ENCODE data around the gene EGLN3.

Gene EGLN3

DNA sequence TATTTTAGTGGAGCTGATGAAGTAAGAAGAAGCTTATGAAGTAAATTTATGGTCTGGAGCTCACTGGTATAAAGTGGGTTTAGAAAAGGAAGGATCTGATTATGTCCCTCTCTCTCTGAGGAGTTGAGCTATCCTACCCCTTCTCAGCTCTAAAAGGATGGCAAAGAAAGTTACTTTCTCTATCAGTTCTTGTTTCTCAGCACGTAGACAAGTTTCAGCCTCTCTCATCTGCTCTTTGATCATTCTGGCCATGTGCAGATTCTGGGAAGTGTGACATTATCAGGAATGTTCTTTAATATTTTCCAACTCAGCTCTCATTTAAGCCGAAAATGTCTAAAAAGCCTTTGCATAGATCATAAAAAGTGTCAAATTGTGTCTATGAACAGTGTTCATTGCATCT is 5.8 kb upstream of the EGLN3 start:
- H3K4me3 ChIP-seq (ENCODE audit: low read depth, low read length), result no peak overlapping the region
- TF ChIP-seq, protein P1, sequence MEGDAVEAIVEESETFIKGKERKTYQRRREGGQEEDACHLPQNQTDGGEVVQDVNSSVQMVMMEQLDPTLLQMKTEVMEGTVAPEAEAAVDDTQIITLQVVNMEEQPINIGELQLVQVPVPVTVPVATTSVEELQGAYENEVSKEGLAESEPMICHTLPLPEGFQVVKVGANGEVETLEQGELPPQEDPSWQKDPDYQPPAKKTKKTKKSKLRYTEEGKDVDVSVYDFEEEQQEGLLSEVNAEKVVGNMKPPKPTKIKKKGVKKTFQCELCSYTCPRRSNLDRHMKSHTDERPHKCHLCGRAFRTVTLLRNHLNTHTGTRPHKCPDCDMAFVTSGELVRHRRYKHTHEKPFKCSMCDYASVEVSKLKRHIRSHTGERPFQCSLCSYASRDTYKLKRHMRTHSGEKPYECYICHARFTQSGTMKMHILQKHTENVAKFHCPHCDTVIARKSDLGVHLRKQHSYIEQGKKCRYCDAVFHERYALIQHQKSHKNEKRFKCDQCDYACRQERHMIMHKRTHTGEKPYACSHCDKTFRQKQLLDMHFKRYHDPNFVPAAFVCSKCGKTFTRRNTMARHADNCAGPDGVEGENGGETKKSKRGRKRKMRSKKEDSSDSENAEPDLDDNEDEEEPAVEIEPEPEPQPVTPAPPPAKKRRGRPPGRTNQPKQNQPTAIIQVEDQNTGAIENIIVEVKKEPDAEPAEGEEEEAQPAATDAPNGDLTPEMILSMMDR (IDR thresholded peaks at IDR 0.05; ENCODE audit: borderline replicate concordance, insufficient read depth, low read depth, low read length), result no peak

DNA sequence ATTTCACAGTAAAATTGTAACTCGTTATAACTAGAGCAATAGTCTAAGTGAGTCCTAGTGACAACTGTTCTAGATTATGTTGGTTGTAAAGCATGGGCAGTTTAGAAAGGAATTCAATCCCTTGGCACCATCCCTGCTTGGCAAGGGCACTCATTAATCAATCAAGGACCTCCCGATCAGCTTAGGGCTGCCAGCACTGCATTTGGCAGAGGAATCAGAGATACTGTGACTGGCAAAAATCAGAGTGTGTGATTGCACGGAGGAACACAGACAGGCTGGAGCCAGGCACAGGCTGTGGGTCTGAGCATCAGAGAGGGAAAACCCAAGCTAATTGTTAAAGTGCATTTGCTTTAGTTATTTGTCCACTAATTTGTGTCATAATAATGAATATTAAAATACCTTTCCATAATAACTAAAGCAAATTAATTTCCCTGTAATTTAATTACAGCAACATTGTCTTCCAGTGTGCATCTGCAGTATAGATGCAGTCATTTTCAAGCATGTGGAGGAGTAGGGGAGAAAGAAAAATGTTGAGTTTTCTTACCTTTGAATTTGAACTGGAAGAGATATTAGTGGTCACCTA is 3.2 kb upstream of the EGLN3 start:
- TF ChIP-seq, protein P1 (IDR thresholded peaks at IDR 0.05; ENCODE audit: borderline replicate concordance, insufficient read depth, low read depth, low read length), result no peak
- H3K4me3 ChIP-seq (ENCODE audit: low read depth, low read length), result no peak overlapping the region

DNA sequence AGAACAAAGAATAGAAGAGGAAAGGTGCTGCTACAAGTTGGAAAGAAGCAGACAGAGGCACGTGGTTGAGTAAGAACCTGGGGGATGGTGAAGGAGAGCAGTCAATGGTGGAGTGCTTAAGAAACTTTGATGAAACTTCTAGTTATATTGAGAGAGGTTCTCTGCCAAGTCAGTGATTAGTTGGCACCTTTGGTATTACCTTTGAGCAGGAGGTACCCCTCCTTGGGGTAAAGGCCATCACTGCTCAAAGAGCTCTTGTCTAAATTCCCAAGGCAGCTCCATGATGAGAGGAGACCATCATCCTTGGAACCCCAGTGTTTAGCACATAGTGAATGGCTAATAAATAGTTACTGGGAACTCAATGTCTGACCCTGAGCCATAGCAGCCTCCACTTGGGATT is 1.7 kb upstream of the EGLN3 start:
- TF ChIP-seq, protein P1 (IDR thresholded peaks at IDR 0.05; ENCODE audit: borderline replicate concordance, insufficient read depth, low read depth, low read length), result no peak
- no peak overlapping the region for H3K4me3 ChIP-seq (ENCODE audit: low read depth, low read length)

DNA sequence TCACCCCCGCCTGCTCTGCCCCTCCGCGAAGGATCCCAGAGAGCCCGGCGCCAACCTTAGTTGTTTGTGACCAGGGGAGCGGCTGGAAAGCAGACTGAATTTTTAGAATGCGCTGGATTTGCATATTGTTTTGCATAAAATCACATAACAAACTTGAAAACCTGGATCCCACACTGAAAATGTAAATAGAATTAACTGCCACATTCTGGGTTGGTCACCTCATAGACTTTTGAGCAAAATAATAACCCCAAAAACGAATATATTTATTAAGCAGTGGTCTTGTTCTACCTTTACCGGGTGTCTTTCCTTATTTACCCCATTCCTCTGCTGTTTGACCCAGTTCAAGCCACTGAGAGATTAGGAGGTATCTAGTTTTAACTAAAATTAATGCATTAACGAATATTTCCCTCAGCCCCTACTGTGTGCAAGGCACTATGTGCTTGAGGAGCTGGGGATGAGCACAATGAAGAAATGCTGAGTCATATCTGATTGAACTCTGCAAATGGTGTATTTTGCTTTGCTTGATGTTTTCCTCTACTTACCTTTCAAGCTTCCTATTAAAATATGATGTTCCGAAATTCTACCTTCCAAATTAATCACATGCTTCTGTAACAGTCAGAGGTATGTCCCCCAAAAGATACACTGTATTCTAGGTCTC is 438 bp upstream of the EGLN3 start:
- H3K4me3 ChIP-seq (ENCODE audit: low read depth, low read length), result no peak overlapping the region
- TF ChIP-seq, protein P1 (IDR thresholded peaks at IDR 0.05; ENCODE audit: borderline replicate concordance, insufficient read depth, low read depth, low read length), result no peak

DNA sequence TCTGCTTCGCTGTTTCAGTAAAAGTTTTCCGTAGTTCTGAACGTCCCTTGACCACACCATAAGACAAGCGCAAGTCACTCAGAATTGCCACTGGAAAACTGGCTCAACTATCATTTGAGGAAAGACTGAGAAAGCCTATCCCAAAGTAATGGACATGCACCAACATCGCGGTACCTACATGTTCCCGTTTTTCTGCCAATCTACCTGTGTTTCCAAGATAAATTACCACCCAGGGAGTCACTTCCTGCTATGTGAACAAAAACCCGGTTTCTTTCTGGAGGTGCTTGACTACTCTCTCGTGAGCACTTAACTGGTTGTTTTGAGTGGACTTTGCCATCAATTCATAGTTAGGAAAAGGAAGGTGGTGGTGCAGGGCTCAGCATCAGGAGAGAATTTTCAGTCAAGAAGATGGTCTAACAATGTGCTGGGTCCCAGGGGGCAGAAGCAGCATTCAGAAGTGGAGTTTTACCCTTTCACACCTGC is 1.4 kb downstream of the EGLN3 start:
- no peak overlapping the region for H3K4me3 ChIP-seq (ENCODE audit: low read depth, low read length)
- TF ChIP-seq, protein P1 (IDR thresholded peaks at IDR 0.05; ENCODE audit: borderline replicate concordance, insufficient read depth, low read depth, low read length), result no peak

DNA sequence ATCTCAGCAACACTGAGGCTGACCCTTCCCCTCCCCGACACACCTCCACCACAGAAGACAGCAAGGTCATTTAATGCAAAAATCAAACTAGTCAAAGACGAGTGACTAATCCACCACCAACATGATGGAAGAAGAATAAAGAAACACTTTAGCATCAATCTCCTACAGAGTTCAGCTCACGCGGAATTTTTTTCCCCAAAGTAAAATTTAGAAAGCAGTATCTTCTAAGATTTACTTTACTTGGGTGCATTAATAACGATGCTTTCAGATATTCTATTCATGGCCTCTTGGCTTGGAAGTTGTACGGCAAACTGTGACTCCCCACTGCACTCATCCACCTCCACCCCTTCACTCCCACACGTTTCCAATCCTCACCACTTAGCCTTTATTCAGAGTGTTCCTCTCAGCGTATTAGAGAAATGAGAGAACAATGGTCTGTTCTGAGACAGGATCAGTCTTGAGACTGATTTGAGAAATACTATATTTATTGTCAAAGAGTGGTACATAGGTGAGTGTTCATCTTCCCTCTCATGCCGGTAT is 1.9 kb downstream of the EGLN3 start:
- TF ChIP-seq, protein P1 (IDR thresholded peaks at IDR 0.05; ENCODE audit: borderline replicate concordance, insufficient read depth, low read depth, low read length), result no peak
- no peak overlapping the region for H3K4me3 ChIP-seq (ENCODE audit: low read depth, low read length)

Measured in GM12875 (cell line).